HG03103 (cell line): ENCODE data around the gene PAPSS2.

Experiments used
- ATAC-seq: cut with Tn5 transposase; IDR thresholded peaks from one replicate; pipeline ENCODE4 v1.9.1; 2021; ENCODE audit warnings: low read depth; ENCODE audit not compliant: unreplicated experiment

PAPSS2 gene

DNA sequence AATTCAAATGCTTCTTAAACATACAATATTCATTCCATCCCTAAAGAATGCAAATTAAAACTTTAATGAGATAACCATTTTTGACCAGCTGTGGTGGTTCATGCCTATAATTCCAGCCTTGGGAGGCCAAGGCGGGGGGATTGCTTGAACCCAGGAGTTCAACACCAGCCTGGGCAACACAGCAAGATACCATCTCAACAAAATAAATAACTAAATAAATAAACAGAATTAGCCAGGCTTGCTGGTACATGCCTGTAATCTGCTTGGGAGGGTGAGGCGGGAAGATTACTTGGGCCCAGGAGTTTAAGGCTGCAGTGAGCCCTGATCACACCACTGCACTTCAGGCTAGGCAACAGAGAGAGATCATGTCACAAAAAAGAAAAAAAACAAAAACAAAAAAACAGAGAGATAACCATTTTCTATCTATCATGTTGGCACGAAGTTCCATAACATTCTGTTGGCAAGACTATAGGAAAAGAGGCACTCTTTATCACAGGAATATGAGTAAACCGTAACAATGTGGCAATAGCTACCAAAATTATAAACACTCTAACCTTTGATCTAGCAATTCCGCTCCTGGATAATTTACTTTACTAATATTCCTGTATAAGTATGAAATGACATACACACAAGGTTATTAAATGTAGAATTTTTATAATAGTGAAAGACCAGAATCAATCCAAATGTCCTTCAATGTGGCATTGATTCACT is 106.1 kb downstream of the PAPSS2 start:
- no peak for ATAC-seq

DNA sequence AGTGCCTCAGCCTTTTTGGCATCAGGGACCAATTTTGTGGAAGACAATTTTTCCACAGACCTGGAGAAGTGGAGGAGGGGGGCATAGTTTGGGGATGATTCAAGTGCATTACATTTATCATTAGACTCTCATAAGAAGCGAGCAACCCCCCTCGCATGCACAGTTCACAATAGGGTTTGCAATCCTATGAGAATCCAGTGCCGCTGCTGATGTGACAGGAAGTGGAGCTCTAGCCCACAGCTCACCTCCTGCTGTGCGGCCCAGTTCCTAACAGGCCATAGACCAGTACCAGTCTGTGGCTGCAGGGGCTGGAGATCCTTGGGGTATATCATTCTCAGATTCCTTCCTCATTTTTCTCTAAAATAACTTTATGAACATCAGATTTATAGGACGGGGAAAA is 107.6 kb downstream of the PAPSS2 start:
- no peak for ATAC-seq

DNA sequence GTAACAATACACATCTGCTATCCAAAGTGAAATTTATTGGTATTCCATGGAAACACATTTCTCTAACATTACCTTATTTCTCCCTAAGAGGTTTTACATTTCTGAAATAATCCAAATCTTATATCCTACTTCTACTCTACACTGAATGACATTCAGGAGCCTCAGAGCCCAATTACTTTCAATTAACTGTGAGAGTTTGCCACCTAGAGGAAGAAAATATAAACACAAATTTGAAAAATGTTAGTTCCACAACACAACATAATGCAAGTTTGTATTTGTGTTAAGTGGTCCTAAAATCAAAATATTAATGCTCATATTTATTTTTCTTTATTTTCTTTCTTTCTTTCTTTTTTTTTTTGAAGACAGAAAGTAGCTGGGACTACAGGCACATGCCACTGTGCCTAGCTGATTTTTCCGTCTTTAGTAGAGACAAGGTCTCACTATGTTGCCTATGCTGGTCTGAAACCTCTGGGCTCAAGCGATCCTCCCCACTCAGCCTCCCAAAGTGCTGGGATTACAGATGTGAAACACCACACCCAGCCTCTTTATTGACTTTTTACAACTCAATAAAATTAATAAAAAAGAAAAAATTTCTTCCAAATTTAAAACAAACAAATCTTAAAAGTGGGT is 112.3 kb downstream of the PAPSS2 start:
- no peak for ATAC-seq

DNA sequence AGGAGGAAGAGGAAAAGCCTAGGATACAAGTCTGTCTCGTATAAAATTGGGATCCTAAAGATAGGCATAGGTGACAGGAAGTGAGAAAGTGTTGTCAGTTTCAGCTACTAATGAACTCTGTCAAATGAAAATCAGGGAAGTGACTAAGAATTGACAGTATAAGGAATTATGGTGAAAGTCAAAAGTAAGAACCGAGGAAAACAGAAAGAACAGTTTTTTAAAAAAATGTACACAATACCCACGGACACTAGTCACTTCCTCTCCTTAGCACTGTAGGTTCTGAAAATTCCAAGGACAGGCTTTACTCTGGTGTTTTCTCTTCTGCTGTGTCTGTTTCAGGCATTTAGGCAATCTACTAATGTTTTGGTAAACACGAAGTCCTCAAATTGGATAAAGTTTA is 116.1 kb downstream of the PAPSS2 start:
- ATAC-seq, result no peak

DNA sequence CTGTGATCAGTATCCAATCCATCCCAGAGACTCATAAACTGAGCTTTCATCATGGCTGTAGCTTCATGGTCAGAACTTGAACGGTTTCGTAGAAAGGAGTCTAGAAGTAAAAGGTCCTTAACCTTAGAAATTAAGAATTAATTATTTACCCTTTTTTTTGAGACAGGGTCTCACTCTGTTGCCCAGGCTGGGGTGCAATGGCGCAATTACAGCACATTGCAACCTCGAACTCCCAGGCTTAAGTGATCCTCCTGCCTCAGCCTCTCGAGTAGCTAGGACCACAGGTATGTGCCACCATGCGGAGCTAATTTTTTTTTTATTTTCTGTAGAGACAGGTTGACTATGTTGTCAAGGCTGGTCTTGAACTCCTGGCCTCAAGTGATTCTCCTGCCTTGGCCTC is 116.7 kb downstream of the PAPSS2 start:
- no peak for ATAC-seq

DNA sequence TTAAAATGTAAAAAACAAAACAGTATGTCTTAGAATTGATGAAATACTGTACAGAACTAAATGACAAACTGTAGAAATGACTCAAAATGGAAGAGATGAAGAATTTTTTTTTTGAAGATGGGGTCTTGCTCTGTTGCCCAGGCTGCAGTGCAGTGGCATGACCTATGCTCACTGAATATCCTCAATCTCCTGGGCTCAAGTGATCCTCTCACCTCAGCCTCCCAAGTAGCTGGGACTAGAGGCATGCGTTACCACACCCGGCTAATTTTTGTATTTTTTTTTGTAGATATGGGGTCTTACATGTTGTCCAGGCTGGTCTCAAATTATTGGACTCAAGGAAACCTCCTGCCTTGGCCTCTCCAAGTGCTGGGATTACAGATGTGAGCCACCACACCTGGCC is 121.9 kb downstream of the PAPSS2 start:
- no peak for ATAC-seq

DNA sequence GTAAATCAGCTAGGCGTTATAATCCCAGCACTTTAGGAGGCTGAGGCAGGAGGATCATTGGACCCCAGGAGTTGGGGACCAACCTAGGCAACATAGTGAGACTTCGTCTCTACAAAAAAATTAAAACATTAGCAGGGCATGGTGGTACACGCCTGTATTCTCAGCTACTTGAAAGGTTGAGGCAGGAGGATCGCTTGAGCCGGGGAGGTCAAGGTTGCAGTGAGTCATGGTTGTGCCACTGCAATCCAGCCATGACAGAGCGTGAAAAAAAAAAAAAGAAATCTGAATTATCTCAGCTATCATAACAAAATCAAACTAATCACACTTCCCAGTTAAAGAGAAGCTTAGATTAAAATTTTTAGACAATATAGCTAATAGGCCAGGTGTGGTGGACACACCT is 123.0 kb downstream of the PAPSS2 start:
- no peak for ATAC-seq

DNA sequence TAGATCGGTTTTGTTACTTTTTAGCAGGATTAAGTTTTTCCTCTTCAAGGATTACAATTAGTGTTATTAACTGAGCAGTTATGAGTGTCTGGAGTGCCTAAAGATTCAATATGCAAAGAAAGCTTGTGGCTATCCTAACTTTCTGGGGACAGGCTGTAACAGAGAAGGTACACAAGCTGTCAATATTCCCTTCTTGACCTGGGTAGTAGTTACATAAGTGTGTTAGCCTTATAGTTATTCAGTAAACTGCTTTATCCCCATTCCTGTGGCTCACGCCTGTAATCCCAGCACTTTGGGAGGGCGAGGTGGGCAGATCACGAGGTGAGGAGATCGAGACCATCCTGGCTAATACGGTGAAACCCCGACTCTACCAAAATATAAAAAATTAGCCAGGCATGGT is 126.7 kb downstream of the PAPSS2 start:
- ATAC-seq, result no peak

DNA sequence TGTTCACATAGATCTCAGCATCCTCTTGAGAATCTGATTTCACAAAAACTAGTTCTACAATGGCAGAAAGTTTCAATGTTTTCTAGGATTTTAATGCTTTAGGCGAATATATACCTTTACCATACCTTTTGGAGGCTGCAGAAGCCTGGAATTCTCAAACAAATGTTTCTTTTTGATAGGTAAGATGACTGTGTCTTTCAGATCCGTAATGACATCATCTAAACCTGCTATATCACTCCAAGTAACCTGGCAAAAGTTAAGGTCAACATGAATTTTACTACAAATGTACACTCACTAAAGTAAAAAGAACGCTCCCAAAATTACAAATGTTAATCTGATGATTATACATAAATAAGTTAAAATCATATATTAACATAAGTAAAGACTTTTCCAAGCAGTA is 130.5 kb downstream of the PAPSS2 start:
- ATAC-seq, result no peak

DNA sequence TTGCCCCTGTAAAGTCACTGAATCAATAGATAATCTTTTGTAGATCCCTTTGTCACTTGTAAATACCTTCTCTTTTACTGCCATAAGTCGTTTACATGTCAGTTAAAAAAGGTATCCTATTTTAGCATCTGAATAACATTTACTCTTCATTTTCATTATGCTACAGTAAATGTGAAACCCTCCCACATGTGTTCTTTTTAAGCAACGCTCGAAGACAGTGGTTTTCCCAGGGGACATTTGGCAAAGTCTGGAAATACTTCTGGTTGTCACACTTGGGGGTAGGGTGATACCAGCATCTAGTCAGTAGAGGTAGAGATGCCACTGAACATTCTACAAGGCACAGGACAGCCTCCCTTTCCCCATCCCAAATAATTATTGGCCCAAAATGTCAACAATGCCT is 134.6 kb downstream of the PAPSS2 start:
- ATAC-seq, result no peak
